MCF 10A (cell line): ENCODE measurements around the gene MROH2A. TPM values are rescaled to one million over a fixed set of nuclear protein-coding genes. Genes with fewer than 3 reads are reported as not detected.
A peak's percentile ranks its signal among the peaks of the same experiment; 100 is the strongest.

Experiments used
- BruUV-seq: library from RNA; stranded (reverse); fragments of 400-500 nt; replicated peaks from 2 replicates; lab custom pipeline; 2021; lab: Mats Ljungman, UMichigan
- CTCF ChIA-PET: fragments of 300-600 bp; sonication (Branson Sonifier 250); formaldehyde crosslinking; extraction: SDS; loops from one replicate; lab custom pipeline; 2021; ENCODE audit warnings: antibody characterized with exemption, inconsistent platforms; lab: Yijun Ruan, JAX
- POLR2A ChIA-PET: fragments of 300-600, 350-650 bp; sonication (Branson Sonifier 250); formaldehyde crosslinking; extraction: SDS; loops from one replicate; lab custom pipeline; 2020; ENCODE audit warnings: antibody characterized with exemption, inconsistent platforms; lab: Yijun Ruan, JAX
- DNase-seq: peaks from one replicate; pipeline ENCODE4 v3.0.0-alpha.2; 2018; ENCODE audit not compliant: unreplicated experiment
- H3K27ac Mint-ChIP-seq: one replicate; pipeline ENCODE4 v1.8.0; 2022; ENCODE audit warnings: mild to moderate bottlenecking, low read depth, mixed read lengths; ENCODE audit not compliant: unreplicated experiment
- H3K27me3 Mint-ChIP-seq: one replicate; pipeline ENCODE4 v1.8.0; 2022; ENCODE audit warnings: mixed read lengths; ENCODE audit not compliant: insufficient read depth, unreplicated experiment
- H3K36me3 Mint-ChIP-seq: one replicate; pipeline ENCODE4 v1.8.0; 2022; ENCODE audit warnings: mild to moderate bottlenecking, moderate library complexity, mixed read lengths; ENCODE audit not compliant: insufficient read depth, unreplicated experiment
- H3K4me1 Mint-ChIP-seq: one replicate; pipeline ENCODE4 v1.8.0; 2022; ENCODE audit warnings: mixed read lengths; ENCODE audit not compliant: insufficient read depth, unreplicated experiment
- H3K4me3 Mint-ChIP-seq: one replicate; pipeline ENCODE4 v1.8.0; 2022; ENCODE audit warnings: mild to moderate bottlenecking, moderate library complexity, mixed read lengths; ENCODE audit not compliant: unreplicated experiment
- H3K9me3 Mint-ChIP-seq: one replicate; pipeline ENCODE4 v1.8.0; 2022; ENCODE audit warnings: mixed read lengths; ENCODE audit not compliant: unreplicated experiment
- CTCF ChIP-seq: fragments of 200-600 bp; IDR thresholded peaks from one replicate; pipeline ENCODE4 v1.8.0; 2022; ENCODE audit warnings: antibody characterized with exemption, mild to moderate bottlenecking; ENCODE audit not compliant: unreplicated experiment
- intact Hi-C: fragments of 100-400 bp; cut with micrococcal nuclease; formaldehyde crosslinking; loops from 2 replicates; pipeline ENCODE4 v1.14.1; 2022
- total RNA-seq: library from RNA; stranded (reverse); gene quantifications from 2 replicates; pipeline ENCODE4 v1.2.3, GENCODE V29; 2022

The MROH2A gene
- total RNA-seq, 1 experiment from 2014 or later: not detected

- Mint-ChIP-seq H3K27me3 (no peaks in the 10 kb centered on the region), H3K36me3 (peaks cover 4% of the 10 kb centered on the region), H3K4me1 (no peaks in the 10 kb centered on the region), H3K4me3 (no peak overlapping the region), H3K9me3 (no peaks in the 10 kb centered on the region), H3K27ac (no peak overlapping the region)
- BruUV-seq: no TSS peak
- CTCF ChIA-PET: interaction anchor here (0.8 to 2.2 kb wide), 5 partner anchors 9 to 384 kb away, joined by 3 to 12 read pairs (median 4); no protein-coding TSS in a partner anchor
- intact Hi-C loops: loop anchor here (2.0 kb wide), 2 partner anchors 346 to 384 kb away; no protein-coding TSS in a partner anchor
- no peak for TF ChIP-seq CTCF
- POLR2A ChIA-PET: interaction anchor here (0.7 to 1.0 kb wide), 2 partner anchors 125 to 385 kb away, joined by 3 to 4 read pairs; no protein-coding TSS in a partner anchor
- no peak for DNase-seq
Observed at GRCh38 chr2:233832414-233832813, 54.3 kb downstream of the MROH2A start.

GRCh38 chr2:233832869-233833311 lies 54.8 kb downstream of the MROH2A start:
- H3K27ac Mint-ChIP-seq: no peak overlapping the region
- H3K4me1 Mint-ChIP-seq: no peaks in the 10 kb centered on the region
- peaks cover 4% of the 10 kb centered on the region for H3K36me3 Mint-ChIP-seq
- peak; percentile 26 for TF ChIP-seq CTCF
- POLR2A ChIA-PET: interaction anchor here (0.7 to 1.0 kb wide), 2 partner anchors 125 to 385 kb away, joined by 3 to 4 read pairs; no protein-coding TSS in a partner anchor
- peak; percentile 68 for DNase-seq
- H3K9me3 Mint-ChIP-seq: no peaks in the 10 kb centered on the region
- intact Hi-C loops: loop anchor here (2.0 kb wide), 2 partner anchors 346 to 384 kb away; no protein-coding TSS in a partner anchor
- CTCF ChIA-PET: interaction anchor here (0.5 to 2.2 kb wide), 6 partner anchors 9 to 1312 kb away, joined by 3 to 12 read pairs (median 4); no protein-coding TSS in a partner anchor
- no peaks in the 10 kb centered on the region for H3K27me3 Mint-ChIP-seq
- BruUV-seq: TSS peak; percentile 14
- H3K4me3 Mint-ChIP-seq: no peak overlapping the region

- CTCF ChIA-PET: interaction anchor here (0.5 to 2.2 kb wide), 5 partner anchors 11 to 1312 kb away, joined by 3 to 12 read pairs (median 5); no protein-coding TSS in a partner anchor
- TF ChIP-seq CTCF: no peak
- intact Hi-C loops: loop anchor here (2.0 kb wide), 2 partner anchors 347 to 385 kb away; no protein-coding TSS in a partner anchor
- H3K9me3 Mint-ChIP-seq: no peaks in the 10 kb centered on the region
- no peaks in the 10 kb centered on the region for H3K27me3 Mint-ChIP-seq
- BruUV-seq: no TSS peak
- peaks cover 4% of the 10 kb centered on the region for H3K36me3 Mint-ChIP-seq
- no peak for DNase-seq
- H3K27ac Mint-ChIP-seq: no peak overlapping the region
- peaks cover 3% of the 10 kb centered on the region for H3K4me1 Mint-ChIP-seq
- POLR2A ChIA-PET: interaction anchor here (0.7 to 1.0 kb wide), 2 partner anchors 126 to 386 kb away, joined by 3 to 4 read pairs; no protein-coding TSS in a partner anchor
- no peak overlapping the region for H3K4me3 Mint-ChIP-seq
Observed at GRCh38 chr2:233833345-233833744, 55.2 kb downstream of the MROH2A start.

- Mint-ChIP-seq H3K27ac (no peak overlapping the region), H3K4me1 (peaks cover 5% of the 10 kb centered on the region), H3K9me3 (no peaks in the 10 kb centered on the region), H3K27me3 (no peaks in the 10 kb centered on the region), H3K4me3 (no peak overlapping the region), H3K36me3 (peaks cover 4% of the 10 kb centered on the region)
- ChIA-PET CTCF (no interaction called here), POLR2A (no interaction called here)
- no TSS peak for BruUV-seq
- TF ChIP-seq CTCF: no peak
- intact Hi-C loops: no loop called here
- no peak for DNase-seq
Observed at GRCh38 chr2:233835230-233836186, 57.4 kb downstream of the MROH2A start.
